Measurements from ENCODE around the gene STOML1. TPM values are rescaled to one million over a fixed set of nuclear protein-coding genes. Genes with fewer than 3 reads are reported as not detected.
"Not testable (repeated sequence)": the region's sequence is repeated elsewhere in the genome, so short reads cannot be mapped to it uniquely, and the experiment has no call there.

STOML1 gene
- polyA plus RNA-seq, 1 donor (not counting 4 experiments of a cell fraction or from before 2014, with no cell fraction given): 7.0 TPM

DNA sequence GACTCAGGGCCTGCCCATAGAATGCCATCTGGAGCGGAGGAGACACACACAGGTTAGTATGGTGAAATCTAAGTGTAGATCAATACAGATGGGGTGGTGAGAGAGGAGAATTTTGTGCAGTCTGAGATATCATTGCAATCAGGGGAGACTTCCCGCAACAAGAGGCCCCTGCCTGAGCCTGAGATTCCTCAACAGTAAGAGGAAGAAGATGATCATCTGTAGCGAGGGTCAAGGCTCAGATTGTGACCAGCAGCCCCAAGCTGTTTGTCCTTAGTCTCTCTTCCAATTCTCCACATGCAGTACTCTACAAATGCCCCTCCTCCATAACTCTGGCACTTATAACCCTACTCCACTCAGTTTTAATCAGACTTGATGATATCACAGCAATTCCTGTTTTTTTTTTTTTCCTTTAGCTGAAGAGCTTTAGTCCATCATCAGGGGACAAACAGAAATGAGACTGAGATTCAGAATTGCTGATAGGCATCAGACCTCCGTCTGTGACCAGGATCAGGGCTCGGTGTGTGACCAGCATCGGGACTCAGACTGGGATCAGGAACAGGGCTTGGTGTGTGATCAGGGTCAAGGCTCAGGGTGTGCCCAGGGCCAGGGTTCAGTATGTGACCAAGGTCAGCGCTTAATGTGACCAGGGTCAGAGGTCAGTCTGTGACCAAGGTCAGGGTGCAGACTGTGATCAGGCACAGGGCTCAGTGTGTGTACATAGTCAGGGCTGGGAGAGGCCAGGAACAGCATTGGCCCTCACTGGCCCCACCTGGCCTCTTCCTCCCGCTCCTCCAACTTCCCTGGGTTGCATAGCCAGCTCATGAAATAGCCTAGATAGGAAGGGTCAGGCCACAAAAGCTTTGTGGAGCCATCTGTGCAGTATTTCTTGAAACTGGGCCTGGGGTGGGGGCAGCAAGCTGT, 51.8 kb downstream of the STOML1 start:
- H3K4me2 ChIP-seq (ENCODE audit: control insufficient read depth, extremely low read depth, insufficient read depth, low read depth, low read length): no peak overlapping the region
- H3K9me3 ChIP-seq (ENCODE audit: control insufficient read depth, low read depth, low read length): no peaks in the 10 kb centered on the region
- peaks cover 30% of the 10 kb centered on the region for H3K4me1 ChIP-seq (ENCODE audit: control insufficient read depth, extremely low read depth, insufficient read depth, low read length)
- no peak for FAIRE-seq
- H3K9me1 ChIP-seq (ENCODE audit: control insufficient read depth, extremely low read depth, insufficient read depth, low read length): peaks cover 4% of the 10 kb centered on the region
- no peaks in the 10 kb centered on the region for H4K20me1 ChIP-seq (ENCODE audit: control insufficient read depth, extremely low read depth, insufficient read depth, low read length)
- TF ChIP-seq, protein P1, sequence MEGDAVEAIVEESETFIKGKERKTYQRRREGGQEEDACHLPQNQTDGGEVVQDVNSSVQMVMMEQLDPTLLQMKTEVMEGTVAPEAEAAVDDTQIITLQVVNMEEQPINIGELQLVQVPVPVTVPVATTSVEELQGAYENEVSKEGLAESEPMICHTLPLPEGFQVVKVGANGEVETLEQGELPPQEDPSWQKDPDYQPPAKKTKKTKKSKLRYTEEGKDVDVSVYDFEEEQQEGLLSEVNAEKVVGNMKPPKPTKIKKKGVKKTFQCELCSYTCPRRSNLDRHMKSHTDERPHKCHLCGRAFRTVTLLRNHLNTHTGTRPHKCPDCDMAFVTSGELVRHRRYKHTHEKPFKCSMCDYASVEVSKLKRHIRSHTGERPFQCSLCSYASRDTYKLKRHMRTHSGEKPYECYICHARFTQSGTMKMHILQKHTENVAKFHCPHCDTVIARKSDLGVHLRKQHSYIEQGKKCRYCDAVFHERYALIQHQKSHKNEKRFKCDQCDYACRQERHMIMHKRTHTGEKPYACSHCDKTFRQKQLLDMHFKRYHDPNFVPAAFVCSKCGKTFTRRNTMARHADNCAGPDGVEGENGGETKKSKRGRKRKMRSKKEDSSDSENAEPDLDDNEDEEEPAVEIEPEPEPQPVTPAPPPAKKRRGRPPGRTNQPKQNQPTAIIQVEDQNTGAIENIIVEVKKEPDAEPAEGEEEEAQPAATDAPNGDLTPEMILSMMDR (optimal IDR thresholded peaks at IDR 0.05 in 1 of 3, IDR thresholded peaks at IDR 0.05 in 1 of 3, conservative IDR thresholded peaks at IDR 0.05 in 1 of 3; ENCODE audit: extremely low read depth in 1 of 3, insufficient read depth in 2 of 3, low read length in 3 of 3): no peak
- TF ChIP-seq EZH2 (IDR thresholded peaks at IDR 0.05; ENCODE audit: low read length): no peak
- no peak overlapping the region for H3K9ac ChIP-seq (ENCODE audit: control insufficient read depth, extremely low read depth, insufficient read depth, low read length)
- no peak overlapping the region for H3K4me3 ChIP-seq (ENCODE audit: control insufficient read depth in 2 of 3, extremely low read depth in 1 of 3, insufficient read depth in 2 of 3, low read depth in 1 of 3, low read length in 3 of 3)
- dilution Hi-C loops (cut with MboI; ENCODE audit: extremely low pct_ligation_motif_present, low sequenced_read_pairs): no loop called here
- H2AFZ ChIP-seq (ENCODE audit: control insufficient read depth, low read length): no peak overlapping the region
- no peaks in the 10 kb centered on the region for H3K27me3 ChIP-seq (ENCODE audit: control insufficient read depth, extremely low read depth, insufficient read depth, low read length)
- no peaks in the 10 kb centered on the region for H3K36me3 ChIP-seq (ENCODE audit: control insufficient read depth in 2 of 2, extremely low read depth in 1 of 2, insufficient read depth in 2 of 2, low read length in 2 of 2)
- no peak overlapping the region for H3K27ac ChIP-seq (ENCODE audit: control insufficient read depth, insufficient read depth, low read length)
- no peak for DNase-seq (ENCODE audit: low read depth, low spot score)
- no peaks in the 10 kb centered on the region for H3K79me2 ChIP-seq (ENCODE audit: control insufficient read depth, insufficient read depth, low read length)

DNA sequence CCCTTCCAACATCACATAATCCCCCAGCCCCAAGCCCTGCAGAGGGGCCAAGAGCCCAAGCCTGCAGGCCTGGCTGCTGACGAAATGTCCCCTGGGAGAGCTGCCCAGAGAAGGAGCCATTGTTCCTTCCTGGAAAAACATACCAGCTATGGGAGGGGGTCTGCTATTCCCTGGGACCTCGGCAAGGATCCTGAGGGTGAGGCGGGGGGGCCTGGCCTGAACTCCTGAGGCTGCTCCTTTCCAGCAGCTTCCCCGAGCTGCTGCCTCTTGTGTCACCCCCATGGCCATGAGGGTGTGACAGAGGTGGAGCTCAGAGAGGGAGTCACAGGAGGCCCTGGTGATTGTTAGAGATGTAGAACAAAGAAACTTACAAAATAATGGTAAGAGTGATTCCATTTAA, 53.0 kb downstream of the STOML1 start:
- H3K9me3 ChIP-seq (ENCODE audit: control insufficient read depth, low read depth, low read length): no peaks in the 10 kb centered on the region
- H3K27me3 ChIP-seq (ENCODE audit: control insufficient read depth, extremely low read depth, insufficient read depth, low read length): no peaks in the 10 kb centered on the region
- H3K4me2 ChIP-seq (ENCODE audit: control insufficient read depth, extremely low read depth, insufficient read depth, low read depth, low read length): no peak overlapping the region
- peaks cover 4% of the 10 kb centered on the region for H3K9me1 ChIP-seq (ENCODE audit: control insufficient read depth, extremely low read depth, insufficient read depth, low read length)
- H3K4me1 ChIP-seq (ENCODE audit: control insufficient read depth, extremely low read depth, insufficient read depth, low read length): peaks cover 30% of the 10 kb centered on the region
- H4K20me1 ChIP-seq (ENCODE audit: control insufficient read depth, extremely low read depth, insufficient read depth, low read length): no peaks in the 10 kb centered on the region
- no peak overlapping the region for H3K27ac ChIP-seq (ENCODE audit: control insufficient read depth, insufficient read depth, low read length)
- no peak for TF ChIP-seq EZH2 (IDR thresholded peaks at IDR 0.05; ENCODE audit: low read length)
- TF ChIP-seq, protein P1 (optimal IDR thresholded peaks at IDR 0.05 in 1 of 3, IDR thresholded peaks at IDR 0.05 in 1 of 3, conservative IDR thresholded peaks at IDR 0.05 in 1 of 3; ENCODE audit: extremely low read depth in 1 of 3, insufficient read depth in 2 of 3, low read length in 3 of 3): no peak
- H3K79me2 ChIP-seq (ENCODE audit: control insufficient read depth, insufficient read depth, low read length): no peaks in the 10 kb centered on the region
- no peak overlapping the region for H3K4me3 ChIP-seq (ENCODE audit: control insufficient read depth in 2 of 3, extremely low read depth in 1 of 3, insufficient read depth in 2 of 3, low read depth in 1 of 3, low read length in 3 of 3)
- H3K36me3 ChIP-seq (ENCODE audit: control insufficient read depth in 2 of 2, extremely low read depth in 1 of 2, insufficient read depth in 2 of 2, low read length in 2 of 2): no peaks in the 10 kb centered on the region
- DNase-seq (ENCODE audit: low read depth, low spot score): no peak
- dilution Hi-C loops (cut with MboI; ENCODE audit: extremely low pct_ligation_motif_present, low sequenced_read_pairs): no loop called here
- H3K9ac ChIP-seq (ENCODE audit: control insufficient read depth, extremely low read depth, insufficient read depth, low read length): no peak overlapping the region
- no peak overlapping the region for H2AFZ ChIP-seq (ENCODE audit: control insufficient read depth, low read length)
- no peak for FAIRE-seq

DNA sequence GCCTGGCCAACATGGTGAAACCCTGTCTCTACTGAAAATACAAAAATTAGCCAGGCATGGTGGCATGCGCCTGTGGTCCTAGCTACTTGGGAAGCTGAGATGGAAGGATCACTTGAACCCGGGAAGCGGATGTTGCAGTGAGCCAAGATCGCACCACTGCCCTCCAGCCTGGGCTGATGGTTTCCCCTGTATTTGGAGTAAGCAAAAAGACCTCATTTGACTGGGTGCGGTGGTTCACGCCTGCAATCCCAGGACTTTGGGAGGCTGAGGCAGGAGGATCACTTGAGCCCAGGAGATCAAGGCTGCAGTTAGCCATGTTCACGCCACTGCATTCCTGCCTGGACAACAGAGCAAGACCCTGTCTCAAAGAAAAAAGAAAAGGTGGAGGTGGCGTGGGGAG, 53.6 kb downstream of the STOML1 start:
- not testable (repeated sequence) for H3K4me3 ChIP-seq (ENCODE audit: control insufficient read depth in 2 of 3, extremely low read depth in 1 of 3, insufficient read depth in 2 of 3, low read depth in 1 of 3, low read length in 3 of 3); H2AFZ ChIP-seq (ENCODE audit: control insufficient read depth, low read length)

More for the DNA sequence above, 53.6 kb downstream of the STOML1 start:
- H3K27ac ChIP-seq (ENCODE audit: control insufficient read depth, insufficient read depth, low read length); H3K4me2 ChIP-seq (ENCODE audit: control insufficient read depth, extremely low read depth, insufficient read depth, low read depth, low read length); H3K27me3 ChIP-seq (ENCODE audit: control insufficient read depth, extremely low read depth, insufficient read depth, low read length); H3K9me1 ChIP-seq (ENCODE audit: control insufficient read depth, extremely low read depth, insufficient read depth, low read length); H3K36me3 ChIP-seq (ENCODE audit: control insufficient read depth in 2 of 2, extremely low read depth in 1 of 2, insufficient read depth in 2 of 2, low read length in 2 of 2); H3K9me3 ChIP-seq (ENCODE audit: control insufficient read depth, low read depth, low read length); dilution Hi-C loops (cut with MboI; ENCODE audit: extremely low pct_ligation_motif_present, low sequenced_read_pairs); H4K20me1 ChIP-seq (ENCODE audit: control insufficient read depth, extremely low read depth, insufficient read depth, low read length); H3K79me2 ChIP-seq (ENCODE audit: control insufficient read depth, insufficient read depth, low read length); FAIRE-seq; H3K9ac ChIP-seq (ENCODE audit: control insufficient read depth, extremely low read depth, insufficient read depth, low read length); DNase-seq (ENCODE audit: low read depth, low spot score): not testable (repeated sequence)
- H3K4me1 ChIP-seq (ENCODE audit: control insufficient read depth, extremely low read depth, insufficient read depth, low read length): peaks cover 30% of the 10 kb centered on the region
